ENCODE measurements around the gene TBX6.

TBX6 gene

GRCh38 chr16:30068750-30069610 lies 22.7 kb downstream of the TBX6 start:
- H3K4me1 Mint-ChIP-seq (ENCODE audit: low read depth): peaks cover 28% of the 10 kb centered on the region
- no peaks in the 10 kb centered on the region for H3K27me3 Mint-ChIP-seq (ENCODE audit: low read depth)
- H3K27ac Mint-ChIP-seq: peak overlapping the region; percentile 82
- no peaks in the 10 kb centered on the region for H3K9me3 Mint-ChIP-seq
- peak; percentile 47 for DNase-seq (ENCODE audit: low spot score)
- H3K36me3 Mint-ChIP-seq (ENCODE audit: low read depth): peaks cover 62% of the 10 kb centered on the region
- peak overlapping the region; percentile 73 for H3K4me3 Mint-ChIP-seq

- Mint-ChIP-seq H3K27me3 (ENCODE audit: low read depth) (no peaks in the 10 kb centered on the region), H3K27ac (peak overlapping the region; percentile 82), H3K9me3 (no peaks in the 10 kb centered on the region), H3K36me3 (ENCODE audit: low read depth) (peaks cover 59% of the 10 kb centered on the region), H3K4me1 (ENCODE audit: low read depth) (peaks cover 29% of the 10 kb centered on the region), H3K4me3 (peak overlapping the region; percentile 73)
- DNase-seq (ENCODE audit: low spot score): no peak
Observed at GRCh38 chr16:30068333-30068732, 23.4 kb downstream of the TBX6 start.

GRCh38 chr16:30067584-30067916 lies 24.2 kb downstream of the TBX6 start:
- peak overlapping the region; percentile 100 for H3K4me3 Mint-ChIP-seq
- H3K27ac Mint-ChIP-seq: peak overlapping the region; percentile 99
- no peak for DNase-seq (ENCODE audit: low spot score)

GRCh38 chr16:30066761-30067583 lies 24.8 kb downstream of the TBX6 start:
- no peak for DNase-seq (ENCODE audit: low spot score)
- H3K4me3 Mint-ChIP-seq: peak overlapping the region; percentile 100
- H3K36me3 Mint-ChIP-seq (ENCODE audit: low read depth): peaks cover 56% of the 10 kb centered on the region
- no peaks in the 10 kb centered on the region for H3K9me3 Mint-ChIP-seq
- peaks cover 29% of the 10 kb centered on the region for H3K4me1 Mint-ChIP-seq (ENCODE audit: low read depth)
- H3K27ac Mint-ChIP-seq: peak overlapping the region; percentile 99
- H3K27me3 Mint-ChIP-seq (ENCODE audit: low read depth): no peaks in the 10 kb centered on the region

More at GRCh38 chr16:30067584-30067916, 24.2 kb downstream of the TBX6 start:
- peaks cover 59% of the 10 kb centered on the region for H3K36me3 Mint-ChIP-seq (ENCODE audit: low read depth)
- H3K4me1 Mint-ChIP-seq (ENCODE audit: low read depth): peaks cover 29% of the 10 kb centered on the region
- no peaks in the 10 kb centered on the region for H3K27me3 Mint-ChIP-seq (ENCODE audit: low read depth)
- H3K9me3 Mint-ChIP-seq: no peaks in the 10 kb centered on the region

GRCh38 chr16:30065943-30066760 lies 25.6 kb downstream of the TBX6 start:
- peaks cover 50% of the 10 kb centered on the region for H3K36me3 Mint-ChIP-seq (ENCODE audit: low read depth)
- H3K27ac Mint-ChIP-seq: peak overlapping the region; percentile 99
- peaks cover 29% of the 10 kb centered on the region for H3K4me1 Mint-ChIP-seq (ENCODE audit: low read depth)
- DNase-seq (ENCODE audit: low spot score): no peak
- no peaks in the 10 kb centered on the region for H3K9me3 Mint-ChIP-seq
- H3K4me3 Mint-ChIP-seq: peak overlapping the region; percentile 100
- H3K27me3 Mint-ChIP-seq (ENCODE audit: low read depth): no peaks in the 10 kb centered on the region

- peak; percentile 98 for DNase-seq (ENCODE audit: low spot score)
- Mint-ChIP-seq H3K27ac (peak within 1 kb of the TSS; percentile 99), H3K4me3 (peak within 1 kb of the TSS; percentile 100), H3K36me3 (ENCODE audit: low read depth) (peaks cover 43% of the 10 kb centered on the region), H3K4me1 (ENCODE audit: low read depth) (peaks cover 29% of the 10 kb centered on the region), H3K27me3 (ENCODE audit: low read depth) (no peaks in the 10 kb centered on the region), H3K9me3 (no peaks in the 10 kb centered on the region)
Observed at GRCh38 chr16:30065102-30065942, 26.4 kb downstream of the TBX6 start, which contains the start of gene ALDOA. TSS of gene ALDOA (plus strand) at chr16:30065760. CDS start at chr16:30066898, 1,138 bp downstream.

GRCh38 chr16:30064729-30065101 lies 27.0 kb downstream of the TBX6 start:
- H3K27ac Mint-ChIP-seq: peak overlapping the region; percentile 99

GRCh38 chr16:30063893-30064728 lies 27.6 kb downstream of the TBX6 start:
- Mint-ChIP-seq H3K36me3 (ENCODE audit: low read depth) (peaks cover 33% of the 10 kb centered on the region), H3K9me3 (no peaks in the 10 kb centered on the region), H3K27me3 (ENCODE audit: low read depth) (no peaks in the 10 kb centered on the region), H3K4me3 (peak overlapping the region; percentile 100), H3K4me1 (ENCODE audit: low read depth) (peaks cover 22% of the 10 kb centered on the region), H3K27ac (peak overlapping the region; percentile 99)
- DNase-seq (ENCODE audit: low spot score): peak; percentile 71

More at GRCh38 chr16:30064729-30065101, 27.0 kb downstream of the TBX6 start:
- Mint-ChIP-seq H3K4me1 (ENCODE audit: low read depth) (peaks cover 26% of the 10 kb centered on the region), H3K27me3 (ENCODE audit: low read depth) (no peaks in the 10 kb centered on the region), H3K36me3 (ENCODE audit: low read depth) (peaks cover 39% of the 10 kb centered on the region), H3K4me3 (peak overlapping the region; percentile 100), H3K9me3 (no peaks in the 10 kb centered on the region)
- DNase-seq (ENCODE audit: low spot score): no peak

GRCh38 chr16:30063278-30063892 lies 28.3 kb downstream of the TBX6 start:
- Mint-ChIP-seq H3K36me3 (ENCODE audit: low read depth) (peaks cover 26% of the 10 kb centered on the region), H3K4me3 (peak overlapping the region; percentile 100), H3K27ac (peak overlapping the region; percentile 99)

GRCh38 chr16:30060836-30061554 lies 30.7 kb downstream of the TBX6 start:
- Mint-ChIP-seq H3K9me3 (no peaks in the 10 kb centered on the region), H3K36me3 (ENCODE audit: low read depth) (peaks cover 4% of the 10 kb centered on the region), H3K27me3 (ENCODE audit: low read depth) (no peaks in the 10 kb centered on the region), H3K27ac (peak overlapping the region; percentile 50), H3K4me3 (no peak overlapping the region), H3K4me1 (ENCODE audit: low read depth) (peaks cover 2% of the 10 kb centered on the region)
- no peak for DNase-seq (ENCODE audit: low spot score)

More at GRCh38 chr16:30063278-30063892, 28.3 kb downstream of the TBX6 start:
- Mint-ChIP-seq H3K4me1 (ENCODE audit: low read depth) (peaks cover 15% of the 10 kb centered on the region), H3K9me3 (no peaks in the 10 kb centered on the region), H3K27me3 (ENCODE audit: low read depth) (no peaks in the 10 kb centered on the region)
- DNase-seq (ENCODE audit: low spot score): no peak

GRCh38 chr16:30060346-30060745 lies 31.4 kb downstream of the TBX6 start:
- no peak for DNase-seq (ENCODE audit: low spot score)
- no peaks in the 10 kb centered on the region for H3K9me3 Mint-ChIP-seq
- peaks cover 2% of the 10 kb centered on the region for H3K36me3 Mint-ChIP-seq (ENCODE audit: low read depth)
- H3K4me1 Mint-ChIP-seq (ENCODE audit: low read depth): peaks cover 5% of the 10 kb centered on the region
- H3K27me3 Mint-ChIP-seq (ENCODE audit: low read depth): no peaks in the 10 kb centered on the region
- H3K27ac Mint-ChIP-seq: no peak overlapping the region
- no peak overlapping the region for H3K4me3 Mint-ChIP-seq

All from T-helper 2 cell treated with Interferon-gamma antibody and Interleukin-4, amounts not matched to agents 5 μg/mL and 100 μg/mL, for 36 hours (primary cell).